ENCODE data around the gene CCDC82. TPM values are rescaled to one million over a fixed set of nuclear protein-coding genes. Genes with fewer than 3 reads are reported as not detected.

The CCDC82 gene
- polyA plus RNA-seq, 1 donor, result 29.3 TPM

DNA sequence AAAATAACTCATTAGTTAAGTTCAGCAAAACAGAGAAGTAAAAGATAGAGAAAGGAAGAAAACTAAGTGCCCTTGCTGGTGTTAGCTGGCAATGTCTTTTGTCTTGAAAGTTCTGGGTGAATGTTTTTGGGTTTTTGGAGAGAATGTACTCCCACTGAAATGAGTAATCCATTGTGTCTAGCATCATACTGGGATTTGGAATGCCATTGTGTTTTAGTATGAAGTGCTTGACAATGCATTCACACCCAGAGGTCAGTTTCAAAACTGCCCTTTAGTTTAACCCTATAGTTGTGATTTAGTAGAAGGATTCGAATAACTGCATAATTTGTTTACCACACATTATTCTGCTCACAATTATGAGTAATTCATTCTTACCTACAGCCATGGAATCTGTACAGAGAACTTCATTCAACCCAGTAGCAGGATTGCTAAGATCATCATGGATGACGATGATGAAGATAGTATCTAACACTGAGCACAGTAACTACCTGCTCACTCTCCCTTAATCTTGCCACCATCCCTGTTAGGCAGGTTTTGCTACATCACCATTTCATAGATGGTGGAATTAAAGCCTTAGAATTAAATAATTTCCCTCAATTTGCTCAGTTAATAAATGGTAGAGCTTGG is 80.6 kb downstream of the CCDC82 start:
- H3K36me3 ChIP-seq (ENCODE audit: control insufficient read depth, insufficient read depth, low read length), result no peaks in the 10 kb centered on the region
- WGBS (ENCODE audit: insufficient coverage, low lambda C conversion rate), result no CpG with 5 or more reads among the region's 2 CpGs
- H3K4me3 ChIP-seq (ENCODE audit: low read length), result no peak overlapping the region
- no peak for DNase-seq
- H3K27me3 ChIP-seq (ENCODE audit: control insufficient read depth, insufficient read depth, low read length), result no peaks in the 10 kb centered on the region
- H3K4me1 ChIP-seq (ENCODE audit: control insufficient read depth, insufficient read depth, low read length), result peaks cover 35% of the 10 kb centered on the region
- no peaks in the 10 kb centered on the region for H3K9me3 ChIP-seq (ENCODE audit: control insufficient read depth, low read depth, low read length)
- no peak overlapping the region for H3K27ac ChIP-seq (ENCODE audit: low read length)

DNA sequence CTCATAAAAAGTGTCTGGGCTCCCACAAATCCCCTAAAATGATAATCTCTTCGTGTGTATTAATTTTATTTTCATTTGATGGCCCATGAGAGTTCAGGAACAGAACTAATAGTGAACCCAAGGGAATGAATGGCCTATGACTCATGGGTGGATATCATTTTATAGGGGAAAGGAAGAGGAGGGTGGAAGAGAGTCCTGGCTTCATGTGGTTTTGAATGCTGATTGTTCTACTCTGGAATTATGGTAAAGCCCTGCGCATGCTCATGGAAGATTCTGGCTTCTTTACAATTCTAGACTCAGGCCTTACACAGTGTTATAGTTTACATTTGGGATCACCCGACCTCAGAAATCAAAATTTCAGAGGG is 82.0 kb downstream of the CCDC82 start:
- no peaks in the 10 kb centered on the region for H3K27me3 ChIP-seq (ENCODE audit: control insufficient read depth, insufficient read depth, low read length)
- peak overlapping the region; percentile 3 for H3K4me3 ChIP-seq (ENCODE audit: low read length)
- no peaks in the 10 kb centered on the region for H3K36me3 ChIP-seq (ENCODE audit: control insufficient read depth, insufficient read depth, low read length)
- no peak for DNase-seq
- WGBS (ENCODE audit: insufficient coverage, low lambda C conversion rate), result 67% methylated on average over 1 of the region's 3 CpGs
- no peaks in the 10 kb centered on the region for H3K9me3 ChIP-seq (ENCODE audit: control insufficient read depth, low read depth, low read length)
- peaks cover 38% of the 10 kb centered on the region for H3K4me1 ChIP-seq (ENCODE audit: control insufficient read depth, insufficient read depth, low read length)
- H3K27ac ChIP-seq (ENCODE audit: low read length), result peak overlapping the region; percentile 79

DNA sequence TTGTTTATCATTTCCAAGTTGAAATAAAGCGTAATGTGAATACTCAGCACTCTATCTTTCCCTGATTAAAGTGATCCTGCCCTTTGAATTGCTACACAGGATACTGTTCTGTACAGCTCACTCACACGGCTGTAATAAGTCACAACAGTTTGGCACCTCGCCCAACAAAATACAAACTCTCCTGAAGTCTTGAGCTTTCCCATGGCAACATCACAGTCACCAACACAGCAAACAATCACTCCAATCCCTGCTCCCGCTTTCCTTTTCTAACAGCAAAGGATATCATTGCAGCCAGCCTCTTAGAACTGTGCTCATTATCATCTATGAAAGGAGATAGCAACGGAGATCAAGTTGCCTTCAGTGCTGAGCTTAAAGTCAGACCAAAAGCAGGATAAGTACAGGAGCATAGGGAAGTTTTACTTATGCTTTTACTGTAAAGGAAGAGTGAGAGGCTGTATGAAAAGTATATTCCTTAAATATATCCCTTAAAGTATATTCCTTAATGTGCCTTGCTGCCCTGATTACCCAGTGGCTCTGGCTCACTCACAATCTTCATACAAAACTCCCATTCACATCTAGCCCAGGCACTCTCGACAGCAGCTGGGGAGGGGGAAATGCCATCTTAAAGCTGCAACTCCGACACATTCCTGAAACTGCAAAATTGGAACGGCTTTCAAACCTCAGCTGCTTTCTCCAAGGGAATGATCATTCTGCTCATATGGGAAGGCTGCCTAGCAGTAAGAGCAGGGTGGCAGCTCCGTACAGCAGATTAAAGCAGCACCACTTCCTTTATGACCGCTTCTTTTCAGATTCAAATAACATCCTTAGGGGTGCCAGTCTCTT is 82.6 kb downstream of the CCDC82 start:
- no CpG with 5 or more reads among the region's 10 CpGs for WGBS (ENCODE audit: insufficient coverage, low lambda C conversion rate)
- Histone ChIP-seq H3K9me3 (ENCODE audit: control insufficient read depth, low read depth, low read length) (no peaks in the 10 kb centered on the region), H3K4me3 (ENCODE audit: low read length) (peak overlapping the region; percentile 3), H3K27me3 (ENCODE audit: control insufficient read depth, insufficient read depth, low read length) (no peaks in the 10 kb centered on the region), H3K36me3 (ENCODE audit: control insufficient read depth, insufficient read depth, low read length) (no peaks in the 10 kb centered on the region), H3K27ac (ENCODE audit: low read length) (peak overlapping the region; percentile 79), H3K4me1 (ENCODE audit: control insufficient read depth, insufficient read depth, low read length) (peaks cover 44% of the 10 kb centered on the region)
- DNase-seq, result peak; percentile 93 to 98

DNA sequence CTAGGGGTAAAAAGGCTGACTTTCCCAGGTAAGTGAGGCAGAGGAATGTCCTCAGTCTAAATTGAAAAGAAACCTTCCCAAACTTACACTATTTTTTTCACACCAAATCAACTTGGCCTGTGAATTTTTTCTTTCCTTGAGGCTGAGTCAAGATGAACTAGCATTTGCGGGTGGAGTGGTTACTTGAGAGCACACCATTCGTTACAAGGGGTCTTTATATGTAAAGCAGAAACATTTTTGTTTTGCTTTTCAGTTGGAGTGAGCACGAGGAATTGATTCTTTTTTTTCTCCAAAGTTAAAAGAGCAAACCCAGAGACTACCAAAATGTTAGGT is 83.1 kb downstream of the CCDC82 start:
- no peak for DNase-seq
- no CpG with 5 or more reads among the region's 3 CpGs for WGBS (ENCODE audit: insufficient coverage, low lambda C conversion rate)
- Histone ChIP-seq H3K9me3 (ENCODE audit: control insufficient read depth, low read depth, low read length) (no peaks in the 10 kb centered on the region), H3K4me1 (ENCODE audit: control insufficient read depth, insufficient read depth, low read length) (peaks cover 42% of the 10 kb centered on the region), H3K36me3 (ENCODE audit: control insufficient read depth, insufficient read depth, low read length) (no peaks in the 10 kb centered on the region), H3K27ac (ENCODE audit: low read length) (peak overlapping the region; percentile 79), H3K27me3 (ENCODE audit: control insufficient read depth, insufficient read depth, low read length) (no peaks in the 10 kb centered on the region), H3K4me3 (ENCODE audit: low read length) (peak overlapping the region; percentile 2)

DNA sequence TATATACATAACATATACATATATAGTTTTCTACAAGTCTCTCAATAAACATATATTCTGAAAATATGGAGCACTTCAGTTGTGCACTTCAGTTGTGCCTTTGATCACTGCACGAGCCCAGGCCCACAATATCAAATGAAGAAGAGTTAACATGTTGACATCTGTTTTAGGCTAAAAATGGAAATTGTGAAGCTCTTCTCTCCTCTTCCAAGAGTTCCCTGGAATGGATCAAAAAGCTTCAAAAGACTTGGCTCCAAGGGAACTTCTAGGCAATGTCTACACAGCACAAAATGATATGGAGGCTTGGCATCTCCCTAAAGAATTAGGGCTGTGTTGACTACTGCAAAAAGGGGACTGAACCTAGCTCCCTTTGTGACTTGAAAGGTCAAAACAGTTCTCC is 83.6 kb downstream of the CCDC82 start:
- no peaks in the 10 kb centered on the region for H3K36me3 ChIP-seq (ENCODE audit: control insufficient read depth, insufficient read depth, low read length)
- H3K27me3 ChIP-seq (ENCODE audit: control insufficient read depth, insufficient read depth, low read length), result no peaks in the 10 kb centered on the region
- H3K4me1 ChIP-seq (ENCODE audit: control insufficient read depth, insufficient read depth, low read length), result peaks cover 39% of the 10 kb centered on the region
- WGBS (ENCODE audit: insufficient coverage, low lambda C conversion rate), result 100% methylated on average over 1 of the region's 1 CpG
- H3K4me3 ChIP-seq (ENCODE audit: low read length), result no peak overlapping the region
- no peak for DNase-seq
- H3K27ac ChIP-seq (ENCODE audit: low read length), result peak overlapping the region; percentile 79
- no peaks in the 10 kb centered on the region for H3K9me3 ChIP-seq (ENCODE audit: control insufficient read depth, low read depth, low read length)

DNA sequence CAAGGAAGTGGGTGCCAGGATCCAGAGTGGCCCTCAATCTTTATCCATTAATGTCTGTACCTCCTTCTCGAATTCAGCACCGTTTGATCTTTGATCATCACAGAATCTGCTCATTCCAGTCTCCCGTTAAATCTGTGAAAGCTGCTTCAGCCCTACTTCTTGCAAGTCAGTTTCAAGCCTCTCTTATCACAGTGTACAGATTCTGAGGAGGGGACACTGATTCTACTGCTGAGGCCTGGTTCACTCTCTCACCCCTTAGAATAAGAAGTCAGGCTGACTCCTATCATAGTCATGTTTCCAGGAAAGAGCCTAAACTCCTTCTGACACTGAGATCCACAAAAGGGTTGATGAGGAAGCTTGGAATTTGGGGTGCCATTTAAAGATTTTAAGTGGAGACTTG is 85.7 kb downstream of the CCDC82 start:
- Histone ChIP-seq H3K4me3 (ENCODE audit: low read length) (no peak overlapping the region), H3K27ac (ENCODE audit: low read length) (no peak overlapping the region), H3K4me1 (ENCODE audit: control insufficient read depth, insufficient read depth, low read length) (peaks cover 34% of the 10 kb centered on the region), H3K27me3 (ENCODE audit: control insufficient read depth, insufficient read depth, low read length) (no peaks in the 10 kb centered on the region), H3K9me3 (ENCODE audit: control insufficient read depth, low read depth, low read length) (no peaks in the 10 kb centered on the region), H3K36me3 (ENCODE audit: control insufficient read depth, insufficient read depth, low read length) (no peaks in the 10 kb centered on the region)
- WGBS (ENCODE audit: insufficient coverage, low lambda C conversion rate), result no CpG with 5 or more reads among the region's 3 CpGs
- DNase-seq, result no peak

DNA sequence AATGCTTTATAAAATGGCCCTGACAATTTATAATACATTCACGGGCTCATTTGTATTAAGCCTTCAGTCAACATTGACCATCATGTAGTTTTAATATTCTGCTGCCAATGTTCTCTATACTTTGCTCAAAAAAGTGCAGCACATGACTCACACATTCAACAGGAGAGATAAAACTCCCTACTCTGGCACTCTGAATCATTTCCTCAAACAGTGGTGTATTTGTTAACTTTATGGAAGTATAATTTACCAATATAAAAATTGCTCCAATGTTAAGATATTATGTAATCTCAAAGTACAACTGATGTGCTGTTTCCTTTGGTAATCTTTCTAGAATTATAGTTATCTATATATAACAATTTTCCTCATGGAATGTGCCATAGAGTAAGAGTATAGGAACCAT is 86.6 kb downstream of the CCDC82 start:
- no peaks in the 10 kb centered on the region for H3K36me3 ChIP-seq (ENCODE audit: control insufficient read depth, insufficient read depth, low read length)
- no CpG with 5 or more reads among the region's 1 CpG for WGBS (ENCODE audit: insufficient coverage, low lambda C conversion rate)
- peak overlapping the region; percentile 45 for H3K27ac ChIP-seq (ENCODE audit: low read length)
- H3K4me1 ChIP-seq (ENCODE audit: control insufficient read depth, insufficient read depth, low read length), result peaks cover 31% of the 10 kb centered on the region
- DNase-seq, result peak; percentile 37 to 65
- H3K27me3 ChIP-seq (ENCODE audit: control insufficient read depth, insufficient read depth, low read length), result no peaks in the 10 kb centered on the region
- H3K9me3 ChIP-seq (ENCODE audit: control insufficient read depth, low read depth, low read length), result no peaks in the 10 kb centered on the region
- no peak overlapping the region for H3K4me3 ChIP-seq (ENCODE audit: low read length)

Other genes starting within 250 kb of the CCDC82 start
- gene MAML2, start 46.7 kb downstream of the CCDC82 start, polyA plus RNA-seq, result 11.2 TPM
- gene JRKL, start 101 bp upstream of the CCDC82 start, polyA plus RNA-seq, result 18.5 TPM

Measured in large intestine (tissue), 3 donors.